Measurements from ENCODE around the gene ANO6.

- TF ChIP-seq CTCF (conservative IDR thresholded peaks at IDR 0.05) (no peak), ZFX (IDR thresholded peaks at IDR 0.05) (no peak)
Observed at GRCh38 chr12:45469902-45470301, 254.0 kb downstream of the ANO6 start.
